K562 (cell line): ENCODE results near the gene LEO1. TPM values are rescaled to one million over a fixed set of nuclear protein-coding genes. Genes with fewer than 3 reads are reported as not detected.

ENCODE experiments used
- ATF1 ChIP-seq, 2 experiments: fragments of 450-650 bp in 1 of 2; IDR thresholded peaks; 2 replicates each; pipeline ENCODE4 v1.6.1; 2016; ENCODE audit warnings: missing compliant biosample characterization in 1 of 2, missing genetic modification characterization in 1 of 2
- CBFB ChIP-seq: sonication (generic); formaldehyde crosslinking; IDR thresholded peaks from 2 replicates; pipeline ENCODE4 v1.4.0; 2020; ENCODE audit warnings: mild to moderate bottlenecking, missing genetic modification reagents
- CCAR2 ChIP-seq: fragments of 200-400 bp; formaldehyde crosslinking; IDR thresholded peaks from 2 replicates; pipeline ENCODE4 v1.6.1; 2017; ENCODE audit warnings: mild to moderate bottlenecking, low read depth, low read length
- ERF ChIP-seq: fragments of 450-650 bp; formaldehyde crosslinking; IDR thresholded peaks from 2 replicates; pipeline ENCODE4 v1.4.0; 2020; ENCODE audit warnings: mild to moderate bottlenecking, mixed read lengths
- ETS2 ChIP-seq: IDR thresholded peaks from 2 replicates; pipeline ENCODE4 v1.6.1; 2016; ENCODE audit warnings: borderline replicate concordance, missing genetic modification characterization, mild to moderate bottlenecking, moderate library complexity, missing compliant biosample characterization; ENCODE audit not compliant: poor library complexity, severe bottlenecking
- FOXK2 ChIP-seq, 2 experiments: fragments of 450-650 bp; IDR thresholded peaks in 1 of 2; conservative IDR thresholded peaks in 1 of 2; 2 replicates each; pipeline ENCODE4 v1.6.1; 2016; ENCODE audit warnings: low read depth in 2 of 2, mild to moderate bottlenecking in 1 of 2
- GABPB2 ChIP-seq: fragments of 250-450 bp; sonication (Bioruptor Pico); conservative IDR thresholded peaks from 2 replicates; pipeline ENCODE4 v1.5.1; 2021; ENCODE audit warnings: mild to moderate bottlenecking
- KLF1 ChIP-seq: fragments of 450-650 bp; IDR thresholded peaks from 2 replicates; pipeline ENCODE4 v1.6.1; 2016; ENCODE audit warnings: missing genetic modification characterization, missing compliant biosample characterization
- L3MBTL2 ChIP-seq: fragments of 450-650 bp; IDR thresholded peaks from 2 replicates; pipeline ENCODE4 v1.6.1; 2016; ENCODE audit warnings: mild to moderate bottlenecking, moderate library complexity
- MCM2 ChIP-seq: fragments of 450-650 bp; IDR thresholded peaks from 2 replicates; pipeline ENCODE4 v1.6.1; 2017; ENCODE audit warnings: low read depth, mild to moderate bottlenecking
- MCM3 ChIP-seq: fragments of 450-650 bp; IDR thresholded peaks from 2 replicates; pipeline ENCODE4 v1.6.1; 2016
- MTA2 ChIP-seq: fragments of 450-650 bp; IDR thresholded peaks from 2 replicates; pipeline ENCODE4 v1.6.1; 2016; ENCODE audit warnings: low read depth
- MYNN ChIP-seq, 2 experiments: sonication (generic); formaldehyde crosslinking in 1 of 2; IDR thresholded peaks; 2 replicates each; pipeline versions ENCODE4 v1.5.0 to v1.6.1; 2016 to 2020; ENCODE audit warnings: antibody characterized with exemption in 1 of 2, missing genetic modification reagents in 1 of 2
- NR2C2 ChIP-seq, 2 experiments: fragments of 200-800 bp in 1 of 2; sonication (Bioruptor generic) in 1 of 2; sonication (generic) in 1 of 2; formaldehyde crosslinking in 1 of 2; IDR thresholded peaks; 2 replicates each; pipeline versions ENCODE4 v1.6.1 to v1.8.0; 2016 to 2022; ENCODE audit warnings: mild to moderate bottlenecking in 1 of 2, missing compliant biosample characterization in 1 of 2, missing genetic modification characterization in 1 of 2, missing genetic modification reagents in 1 of 2
- PHB ChIP-seq: fragments of 250-450 bp; sonication (Bioruptor Pico); IDR thresholded peaks from 2 replicates; pipeline ENCODE4 v1.5.0; 2021
- RFX1 ChIP-seq: fragments of 450-650 bp; IDR thresholded peaks from 2 replicates; pipeline ENCODE4 v1.6.1; 2016; ENCODE audit warnings: mild to moderate bottlenecking, moderate library complexity
- TAF9B ChIP-seq: fragments of 450-650 bp; IDR thresholded peaks from 2 replicates; pipeline ENCODE4 v1.6.1; 2018; ENCODE audit warnings: mild to moderate bottlenecking; ENCODE audit not compliant: partially characterized antibody
- ZBTB8A ChIP-seq: fragments of 450-650 bp; IDR thresholded peaks from 2 replicates; pipeline ENCODE4 v1.6.1; 2018; ENCODE audit warnings: mild to moderate bottlenecking, moderate library complexity; ENCODE audit not compliant: partially characterized antibody
- ZNF584 ChIP-seq: fragments of 200-800 bp; sonication (Bioruptor generic); IDR thresholded peaks from 2 replicates; pipeline ENCODE4 v1.6.1; 2016; ENCODE audit warnings: low read depth, mild to moderate bottlenecking, missing genetic modification characterization, missing compliant biosample characterization
- polyA plus RNA-seq, 8 experiments: library from polyadenylated mRNA; depleted of rRNA in 4 of 8; stranded (reverse) in 5 of 8; unstranded in 3 of 8; fragments of >200 nt; fragmentation: Nextera tagmentation in 2 of 8; fragmentation: Illumina TruSeq in 1 of 8; extraction: Ambion mirVana in 2 of 8; extraction: Trizol in 1 of 8; gene quantifications; 2 replicates each; pipeline versions ENCODE4 v1.2.1 to v1.2.3, GENCODE V29; 2011 to 2014; ENCODE audit warnings: inconsistent platforms in 1 of 8, missing spikeins in 1 of 8
- total RNA-seq, 7 experiments: library from RNA; depleted of rRNA in 6 of 7; stranded (reverse); fragments of >200 nt in 6 of 7; fragmentation: Illumina TruSeq in 2 of 7; extraction: Trizol in 2 of 7; gene quantifications; 2 replicates each; pipeline versions ENCODE4 v1.2.1 to v1.2.3, GENCODE V29; 2011 to 2021; ENCODE audit warnings: low replicate concordance in 1 of 7
- TF ChIP-seq, protein P1 (sequence below), 2 experiments: fragments of 250-450 bp in 1 of 2; fragments of 450-650 bp in 1 of 2; sonication (Bioruptor Pico) in 1 of 2; IDR thresholded peaks; 2 replicates each; pipeline versions ENCODE4 v1.6.1 to v1.8.0; 2016 to 2021; ENCODE audit warnings: mild to moderate bottlenecking in 2 of 2, moderate library complexity in 2 of 2, missing compliant biosample characterization in 1 of 2, missing genetic modification characterization in 1 of 2

LEO1 gene
- total and polyA plus RNA-seq, 9 of the 15 experiments (the other 6 are each of a cell fraction or from before 2014, with no cell fraction given), result 8.4 to 48.3 (median 37.9) TPM

DNA sequence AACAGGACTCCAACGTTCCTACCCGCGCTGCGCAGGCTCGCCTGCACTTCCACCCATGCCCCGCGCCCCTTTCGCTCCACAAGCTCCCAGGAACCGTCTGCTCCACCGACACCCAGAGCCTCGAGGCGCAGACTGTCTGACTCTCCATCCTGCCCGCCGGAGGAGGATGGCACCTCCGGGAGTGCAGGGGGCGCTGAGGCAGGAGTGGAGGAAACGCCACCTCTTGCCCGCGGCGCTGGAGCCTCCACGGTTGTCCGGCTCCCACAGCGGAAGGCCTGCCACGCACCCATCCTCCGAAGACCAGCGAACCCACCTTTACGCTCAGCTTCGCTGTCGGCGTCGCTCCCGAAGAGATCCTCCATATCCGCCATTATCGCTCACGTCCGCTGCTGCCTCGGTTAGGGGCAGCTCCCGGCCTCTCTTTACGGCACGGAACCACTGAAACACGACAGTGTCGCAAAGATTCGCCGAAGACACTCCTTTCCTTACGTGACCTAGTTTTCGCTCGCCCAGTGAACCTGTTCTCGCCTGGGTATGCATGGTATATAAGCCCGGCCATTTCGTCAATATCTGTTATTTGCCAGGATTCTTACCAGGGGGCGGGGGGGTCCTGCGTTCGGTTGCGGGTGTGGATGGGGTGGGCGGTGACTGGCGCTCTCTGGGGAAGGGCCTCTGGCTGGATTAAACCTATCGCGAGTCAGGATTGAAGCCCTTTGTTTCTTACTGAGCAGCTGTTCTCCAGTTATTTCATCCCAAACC is at the start of gene LEO1 (continued):
- TF ChIP-seq, protein P1, sequence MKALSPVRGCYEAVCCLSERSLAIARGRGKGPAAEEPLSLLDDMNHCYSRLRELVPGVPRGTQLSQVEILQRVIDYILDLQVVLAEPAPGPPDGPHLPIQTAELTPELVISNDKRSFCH (CRISPR knock-in tag; IDR thresholded peaks at IDR 0.05), result no peak
- TF ChIP-seq, protein P1 (tag; IDR thresholded peaks at IDR 0.05), result peak; percentile 60; the same call in 1 of the 2 replicates
- TF ChIP-seq MTA2 (no peak), NR2C2 (CRISPR knock-in tag; IDR thresholded peaks at IDR 0.05) (no peak), NR2C2 (tag; IDR thresholded peaks at IDR 0.05) (peak; percentile 69; the same call in 1 of the 2 replicates), MCM3 (peak; percentile 79), FOXK2 (conservative IDR thresholded peaks at IDR 0.05 in 1 of 2, IDR thresholded peaks at IDR 0.05 in 1 of 2; ENCODE audit: low read depth in 2 of 2) (peak; percentile 41 to 49; a peak in 2 of 4 replicates), ETS2 (no peak), ATF1 (CRISPR knock-in tag; IDR thresholded peaks at IDR 0.05) (no peak), ATF1 (tag; IDR thresholded peaks at IDR 0.05) (peak; percentile 79), RFX1 (no peak), CBFB (CRISPR knock-in tag) (no peak), KLF1 (no peak), L3MBTL2 (peak; percentile 70), TAF9B (peak; percentile 88), MYNN (IDR thresholded peaks at IDR 0.05) (no peak; the same call in 1 of the 2 replicates), MYNN (CRISPR knock-in tag; IDR thresholded peaks at IDR 0.05) (no peak), ZBTB8A (no peak), GABPB2 (CRISPR knock-in tag) (no peak), ERF (CRISPR knock-in tag) (peak; percentile 57; the same call in 1 of the 2 replicates), CCAR2 (no peak), PHB (CRISPR knock-in tag) (no peak), MCM2 (no peak), ZNF584 (CRISPR knock-in tag) (no peak)
